Endothelial cell of umbilical vein (primary cell): Measurements from ENCODE around the gene FGF22. TPM values are rescaled to one million over a fixed set of nuclear protein-coding genes. Genes with fewer than 3 reads are reported as not detected.
A peak's percentile ranks its signal among the peaks of the same experiment; 100 is the strongest.

ENCODE experiments used
- BruUV-seq: library from RNA; stranded (reverse); fragments of 400-500 nt; replicated peaks from 2 replicates; lab custom pipeline; 2021; lab: Mats Ljungman, UMichigan
- CTCF ChIA-PET: fragments of 300-600, 350-600 bp; sonication (Branson Sonifier 250); formaldehyde crosslinking; loops from one replicate; lab custom pipeline; 2021; ENCODE audit warnings: antibody characterized with exemption, inconsistent platforms; lab: Charles Lee
- POLR2A ChIA-PET: fragments of 300-600, 350-600 bp; sonication (Branson Sonifier 250); formaldehyde crosslinking; loops from one replicate; lab custom pipeline; 2021; ENCODE audit warnings: antibody characterized with exemption, inconsistent platforms; lab: Charles Lee
- DNase-seq: peaks from one replicate; pipeline ENCODE4 v3.0.0-alpha.2; 2011; ENCODE audit warnings: low read depth, low spot score
- FAIRE-seq: peaks from 2 replicates; lab custom pipeline; 2011; peaks lifted over from hg19 to GRCh38; lab: Jason Lieb, UNC
- H2AFZ ChIP-seq: 2 replicates; pipeline ENCODE4 v1.6.0; 2012; ENCODE audit warnings: low read depth, low read length, control low read depth, inconsistent platforms
- H3K27ac ChIP-seq: 2 replicates; pipeline ENCODE4 v1.5.1; 2011; ENCODE audit warnings: low read depth, mild to moderate bottlenecking, control low read depth, low read length, moderate library complexity; ENCODE audit not compliant: insufficient read depth
- H3K27me3 ChIP-seq, 2 experiments: 2 replicates each; pipeline versions ENCODE4 v1.6.0 to v1.6.1; 2011; ENCODE audit warnings: low read length in 2 of 2, mixed read lengths in 1 of 2; ENCODE audit not compliant: control insufficient read depth in 2 of 2, insufficient read depth in 2 of 2
- H3K36me3 ChIP-seq, 2 experiments: 2 replicates in 1 of 2; 3 replicates in 1 of 2; pipeline ENCODE4 v1.5.1; 2011; ENCODE audit warnings: low read length in 2 of 2, mild to moderate bottlenecking in 1 of 2, moderate library complexity in 1 of 2; ENCODE audit not compliant: control insufficient read depth in 2 of 2, insufficient read depth in 2 of 2; ENCODE audit errors: extremely low read depth in 1 of 2
- H3K4me1 ChIP-seq: 3 replicates; pipeline ENCODE4 v1.5.1; 2011; ENCODE audit warnings: mild to moderate bottlenecking, low read length; ENCODE audit not compliant: control insufficient read depth, insufficient read depth; ENCODE audit errors: extremely low read depth
- H3K4me2 ChIP-seq: 2 replicates; pipeline ENCODE4 v1.6.1; 2011; ENCODE audit warnings: low read length, control low read depth, mixed read lengths; ENCODE audit not compliant: insufficient read depth
- H3K4me3 ChIP-seq, 3 experiments: fragments of 200-600 bp in 1 of 3; sonication (generic), shearing (Covaris generic) in 1 of 3; replicated peaks in 1 of 3; 2 replicates each; pipeline ENCODE4 v1.5.1; 2011 to 2016; ENCODE audit warnings: control low read depth in 3 of 3, low read length in 3 of 3, mild to moderate bottlenecking in 2 of 3, inconsistent platforms in 1 of 3, low read depth in 1 of 3, moderate library complexity in 1 of 3; ENCODE audit not compliant: insufficient read depth in 1 of 3
- H3K79me2 ChIP-seq: 2 replicates; pipeline ENCODE4 v1.6.0; 2012; ENCODE audit warnings: low read length, inconsistent platforms; ENCODE audit not compliant: control insufficient read depth, insufficient read depth
- H3K9ac ChIP-seq: replicated peaks from 2 replicates; pipeline ENCODE3; 2011; ENCODE audit warnings: low read length, control low read depth; ENCODE audit not compliant: insufficient read depth; ENCODE audit errors: extremely low read depth
- H3K9me1 ChIP-seq: replicated peaks from 3 replicates; pipeline ENCODE4 v1.6.0; 2011; ENCODE audit warnings: mild to moderate bottlenecking, low read length; ENCODE audit not compliant: control insufficient read depth, insufficient read depth; ENCODE audit errors: extremely low read depth
- H3K9me3 ChIP-seq: replicated peaks from 2 replicates; pipeline ENCODE4 v1.5.1; 2012; ENCODE audit warnings: low read length, inconsistent platforms; ENCODE audit not compliant: control insufficient read depth, insufficient read depth
- H4K20me1 ChIP-seq: replicated peaks from 2 replicates; pipeline ENCODE3; 2011; ENCODE audit warnings: mild to moderate bottlenecking, low read length; ENCODE audit not compliant: control insufficient read depth, insufficient read depth; ENCODE audit errors: extremely low read depth
- CTCF ChIP-seq, 2 donors: IDR thresholded peaks; 1 replicate in 1 of 2; 2 replicates in 1 of 2; pipeline ENCODE4 v1.5.1; 2011; ENCODE audit warnings: low read length in 2 of 2, mild to moderate bottlenecking in 2 of 2, moderate library complexity in 2 of 2, control low read depth in 1 of 2, inconsistent platforms in 1 of 2, low read depth in 1 of 2; ENCODE audit not compliant: insufficient read depth in 1 of 2; ENCODE audit errors: extremely low read depth in 1 of 2
- EZH2 ChIP-seq: IDR thresholded peaks from 2 replicates; pipeline ENCODE4 v1.6.1; 2012; ENCODE audit warnings: borderline replicate concordance, low read depth, mild to moderate bottlenecking, moderate library complexity, low read length, inconsistent platforms; ENCODE audit not compliant: severe bottlenecking
- GATA2 ChIP-seq: IDR thresholded peaks from 2 replicates; pipeline ENCODE4 v1.7.0; 2011; ENCODE audit warnings: low read depth, mild to moderate bottlenecking, moderate library complexity, mixed read lengths, low read length; ENCODE audit not compliant: insufficient read length, insufficient read depth
- JUN ChIP-seq: IDR thresholded peaks from 2 replicates; pipeline ENCODE4 v1.6.1; 2011; ENCODE audit warnings: borderline replicate concordance, low read depth; ENCODE audit not compliant: insufficient read length, insufficient read depth
- MAX ChIP-seq: IDR thresholded peaks from 2 replicates; pipeline ENCODE4 v1.6.1; 2011; ENCODE audit not compliant: insufficient read depth, insufficient read length
- POLR2AphosphoS5 ChIP-seq: IDR thresholded peaks from 2 replicates; pipeline ENCODE4 v1.6.1; 2012; ENCODE audit warnings: low read depth, mild to moderate bottlenecking, control low read depth, low read length, moderate library complexity; ENCODE audit not compliant: insufficient read depth
- dilution Hi-C: fragments of 300-500 bp; cut with MboI; formaldehyde crosslinking; loops from one replicate; pipeline ENCODE4 v1.15.0; 2019; ENCODE audit warnings: low sequenced_read_pairs; ENCODE audit not compliant: extremely low pct_ligation_motif_present
- intact Hi-C: fragments of 100-400 bp; cut with micrococcal nuclease; formaldehyde crosslinking; loops from one replicate; pipeline ENCODE4 v1.10.0; 2022
- polyA plus RNA-seq, 4 experiments: library from polyadenylated mRNA; depleted of rRNA in 3 of 4; stranded (reverse) in 3 of 4; unstranded in 1 of 4; fragments of >200 nt; gene quantifications; 2 replicates each; pipeline versions ENCODE4 v1.2.1 to v1.2.3, GENCODE V29; 2011 to 2012; ENCODE audit warnings: missing spikeins in 1 of 4
- total RNA-seq: library from RNA; stranded (reverse); gene quantifications from 2 replicates; pipeline ENCODE4 v1.2.3, GENCODE V29; 2021

Gene FGF22
- total and polyA plus RNA-seq, 2 donors (not counting 3 experiments of a cell fraction or from before 2014, with no cell fraction given): 0.07 TPM; not detected in 1

- no peaks in the 10 kb centered on the region for H3K79me2 ChIP-seq
- H4K20me1 ChIP-seq: no peaks in the 10 kb centered on the region
- H3K36me3 ChIP-seq: no peaks in the 10 kb centered on the region
- POLR2A ChIA-PET: no interaction called here
- FAIRE-seq: no peak
- no peaks in the 10 kb centered on the region for H3K27me3 ChIP-seq
- intact Hi-C loops: no loop called here
- H3K4me2 ChIP-seq: no peak overlapping the region
- H3K9me1 ChIP-seq: no peaks in the 10 kb centered on the region
- H3K27ac ChIP-seq: no peak overlapping the region
- dilution Hi-C loops: no loop called here
- no peak overlapping the region for H3K9ac ChIP-seq
- no peak for DNase-seq
- TF ChIP-seq MAX: no peak
- TF ChIP-seq GATA2: no peak
- TF ChIP-seq POLR2AphosphoS5: no peak
- TF ChIP-seq EZH2: no peak
- no peak for TF ChIP-seq JUN
- no peak for TF ChIP-seq CTCF (IDR thresholded peaks at IDR 0.05; ENCODE audit: extremely low read depth in 1 of 2, insufficient read depth in 1 of 2, low read depth in 1 of 2, low read length in 2 of 2)
- no peaks in the 10 kb centered on the region for H3K9me3 ChIP-seq
- H3K4me3 ChIP-seq: no peak overlapping the region
- peaks cover 8% of the 10 kb centered on the region for H3K4me1 ChIP-seq
- BruUV-seq: no TSS peak
- CTCF ChIA-PET: interaction anchor here (1.6 kb wide), 1 partner anchor 26 kb away, joined by 6 read pairs; no protein-coding TSS in a partner anchor
- H2AFZ ChIP-seq: peak overlapping the region; percentile 50
Observed at GRCh38 chr19:610071-610800, 29.4 kb upstream of the FGF22 start.
